NCI-H2196 treated with DMSO at 0.1 percent for 48 hours (cell line): ENCODE results near the gene TCHHL1.
"Not testable (repeated sequence)": the region's sequence is repeated elsewhere in the genome, so short reads cannot be mapped to it uniquely, and the experiment has no call there.

Experiments used
- DNase-seq: peaks from one replicate; lab custom pipeline; 2025; ENCODE audit not compliant: unreplicated experiment; lab: John Stamatoyannopoulos, UW

The TCHHL1 gene

DNA sequence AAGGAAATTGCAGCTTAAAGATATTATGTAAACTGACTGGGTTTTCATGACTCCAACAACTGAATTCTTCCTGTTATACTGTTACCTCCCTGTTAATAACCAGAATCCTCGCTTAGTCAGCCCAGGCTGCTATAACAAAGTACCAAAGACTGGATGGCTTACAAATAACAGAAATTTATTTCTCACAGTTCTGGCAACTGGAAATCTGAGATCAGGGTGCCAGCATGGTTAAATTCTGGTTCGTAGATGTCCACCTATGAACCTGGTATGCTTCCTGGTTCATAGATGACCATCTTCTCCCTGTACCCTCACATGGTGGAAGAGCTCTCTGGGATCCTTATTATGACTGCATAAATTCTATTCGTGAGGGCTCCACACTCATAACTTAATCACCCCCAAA lies 8.1 kb upstream of the TCHHL1 start:
- no peak for DNase-seq

GRCh38 chr1:152086760-152087159 lies 2.1 kb downstream of the TCHHL1 start:
- no peak for DNase-seq

- DNase-seq = no peak
Measured at GRCh38 chr1:152084853-152085252, 4.0 kb downstream of the TCHHL1 start.

- DNase-seq = not testable (repeated sequence)
Measured at GRCh38 chr1:152081026-152081425, 7.8 kb downstream of the TCHHL1 start.

DNA sequence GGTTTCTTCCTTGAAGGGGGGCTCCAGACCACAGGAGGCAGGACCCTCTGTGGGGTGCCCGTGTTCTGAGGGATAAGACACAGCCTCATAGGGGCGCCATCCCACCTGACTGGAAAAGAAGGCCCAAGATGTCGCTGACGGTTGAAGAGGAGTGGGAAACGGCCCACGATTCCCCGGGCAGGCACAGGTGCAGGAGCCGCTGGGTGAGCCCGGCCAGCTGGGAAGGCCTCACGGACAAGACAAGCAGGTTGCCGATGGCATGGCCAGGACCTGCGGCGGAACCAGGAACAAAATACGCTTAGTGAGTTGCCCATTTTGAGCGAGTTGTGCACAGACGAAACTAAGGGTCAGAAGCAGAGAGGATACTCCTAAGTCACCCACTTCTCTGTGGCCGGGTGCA lies 8.4 kb downstream of the TCHHL1 start:
- DNase-seq = not testable (repeated sequence)

- no peak for DNase-seq
Measured at GRCh38 chr1:152078831-152079441, 9.9 kb downstream of the TCHHL1 start.

- no peak for DNase-seq
Measured at GRCh38 chr1:152072311-152072710, 16.6 kb downstream of the TCHHL1 start.

GRCh38 chr1:152071123-152071522 lies 17.7 kb downstream of the TCHHL1 start:
- no peak for DNase-seq

DNA sequence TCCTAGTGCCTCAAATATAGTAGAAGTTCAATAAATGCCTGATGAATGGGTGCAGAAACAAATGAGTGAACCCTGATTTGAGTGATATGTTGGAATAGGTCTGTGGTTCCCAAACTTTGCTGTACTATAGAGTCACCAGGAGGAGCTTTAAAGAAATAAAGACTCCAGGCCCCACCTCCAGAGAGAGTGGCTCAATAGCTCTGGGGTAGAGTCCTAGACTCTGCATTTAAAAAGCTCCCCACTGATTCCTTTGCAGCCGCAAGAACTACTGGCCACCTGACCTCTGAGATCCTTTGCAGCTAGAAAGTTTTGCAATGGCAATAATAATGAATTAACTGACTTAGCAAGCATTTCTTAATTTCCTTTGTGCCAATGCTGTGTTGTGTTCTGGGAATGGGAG lies 20.9 kb downstream of the TCHHL1 start:
- DNase-seq = no peak

DNA sequence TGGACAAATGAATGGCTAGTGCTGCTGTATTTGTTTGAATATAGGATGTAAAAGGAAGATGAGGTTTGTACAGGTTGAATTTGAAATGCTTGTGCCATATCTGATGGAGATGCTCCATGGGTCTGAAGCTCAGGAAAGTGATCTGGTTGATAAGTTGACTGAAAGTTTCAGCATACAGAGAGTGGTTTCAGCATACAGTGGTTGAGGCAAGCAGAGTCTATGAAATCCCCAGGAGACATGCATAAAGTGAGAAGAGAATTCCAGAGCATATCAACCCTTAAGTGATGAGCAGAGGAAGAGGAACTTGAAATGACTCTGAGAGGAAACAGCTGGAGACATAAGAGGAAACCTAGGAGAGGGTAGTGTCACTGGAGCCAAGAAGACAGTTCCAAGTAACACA lies 21.7 kb downstream of the TCHHL1 start:
- no peak for DNase-seq

DNA sequence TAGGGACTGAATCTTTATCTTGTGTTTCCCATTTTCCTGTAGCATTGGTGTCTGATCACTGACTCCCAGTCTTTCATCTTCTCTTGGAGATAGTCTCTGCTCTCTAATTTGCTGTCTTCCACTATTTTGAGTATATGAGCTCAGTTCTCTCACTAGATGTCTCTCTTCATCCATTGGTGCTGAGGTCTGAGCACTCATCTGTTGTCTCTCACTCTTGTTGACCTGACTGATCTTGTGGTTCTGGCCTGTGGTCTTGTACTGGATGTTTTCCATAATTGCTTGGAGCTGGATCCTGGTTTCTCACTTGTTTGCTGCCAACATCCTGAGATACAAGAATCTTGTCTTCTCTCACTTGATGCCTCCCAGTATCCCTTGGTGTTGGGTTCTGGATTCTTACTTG lies 26.9 kb downstream of the TCHHL1 start:
- DNase-seq = no peak

GRCh38 chr1:152053375-152053774 lies 35.5 kb downstream of the TCHHL1 start:
- no peak for DNase-seq

DNA sequence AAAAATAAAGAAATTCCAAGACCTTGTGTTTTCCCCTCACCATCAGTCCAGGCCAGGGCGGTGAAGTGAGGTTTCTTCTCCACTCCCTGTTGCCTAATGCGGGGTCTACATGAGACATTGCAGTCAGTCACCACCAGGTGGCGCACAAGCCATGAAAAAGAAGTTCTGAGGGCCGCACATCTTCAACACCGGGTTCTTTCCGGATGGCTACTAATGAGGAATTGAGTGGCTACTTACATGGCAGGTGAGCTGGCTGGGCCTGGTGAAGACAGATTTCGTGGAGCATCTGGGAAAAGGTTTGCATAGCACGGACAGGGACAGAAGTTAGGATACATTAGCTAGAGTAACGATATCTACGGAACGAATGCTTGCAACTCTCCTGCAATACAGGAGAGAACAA lies 36.3 kb downstream of the TCHHL1 start:
- DNase-seq = peak; percentile 35

- no peak for DNase-seq
Measured at GRCh38 chr1:152050886-152051675, 37.8 kb downstream of the TCHHL1 start.

- DNase-seq = no peak
Measured at GRCh38 chr1:152049291-152050083, 39.4 kb downstream of the TCHHL1 start.

DNA sequence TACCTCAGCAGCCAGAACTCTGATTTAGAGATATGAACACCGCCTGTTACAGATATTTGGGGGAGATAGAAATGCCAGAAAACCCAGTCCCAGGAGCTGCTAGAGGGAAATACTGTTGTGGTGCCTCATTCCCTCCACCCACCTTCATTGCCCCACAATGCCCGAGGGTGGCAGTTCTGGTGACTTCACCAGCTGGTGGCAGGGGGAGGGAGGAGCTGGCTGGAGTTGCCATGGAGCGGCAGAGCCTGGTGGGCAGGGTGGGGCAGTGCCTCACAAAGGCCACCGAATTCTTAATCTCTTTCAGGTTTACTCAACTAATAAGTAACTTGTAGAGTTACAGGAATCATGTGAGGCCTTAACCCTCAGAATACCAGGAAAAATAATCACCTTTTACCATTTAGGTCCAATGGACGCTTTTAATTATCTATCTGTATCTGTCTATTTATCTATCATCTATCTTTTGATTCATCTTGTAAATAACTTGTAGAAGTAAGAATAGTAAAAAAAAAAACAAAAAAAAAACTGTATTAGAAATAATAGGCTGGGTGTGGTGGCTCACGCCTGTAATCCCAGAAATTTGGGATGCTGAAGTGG lies 40.4 kb downstream of the TCHHL1 start:
- no peak for DNase-seq

DNA sequence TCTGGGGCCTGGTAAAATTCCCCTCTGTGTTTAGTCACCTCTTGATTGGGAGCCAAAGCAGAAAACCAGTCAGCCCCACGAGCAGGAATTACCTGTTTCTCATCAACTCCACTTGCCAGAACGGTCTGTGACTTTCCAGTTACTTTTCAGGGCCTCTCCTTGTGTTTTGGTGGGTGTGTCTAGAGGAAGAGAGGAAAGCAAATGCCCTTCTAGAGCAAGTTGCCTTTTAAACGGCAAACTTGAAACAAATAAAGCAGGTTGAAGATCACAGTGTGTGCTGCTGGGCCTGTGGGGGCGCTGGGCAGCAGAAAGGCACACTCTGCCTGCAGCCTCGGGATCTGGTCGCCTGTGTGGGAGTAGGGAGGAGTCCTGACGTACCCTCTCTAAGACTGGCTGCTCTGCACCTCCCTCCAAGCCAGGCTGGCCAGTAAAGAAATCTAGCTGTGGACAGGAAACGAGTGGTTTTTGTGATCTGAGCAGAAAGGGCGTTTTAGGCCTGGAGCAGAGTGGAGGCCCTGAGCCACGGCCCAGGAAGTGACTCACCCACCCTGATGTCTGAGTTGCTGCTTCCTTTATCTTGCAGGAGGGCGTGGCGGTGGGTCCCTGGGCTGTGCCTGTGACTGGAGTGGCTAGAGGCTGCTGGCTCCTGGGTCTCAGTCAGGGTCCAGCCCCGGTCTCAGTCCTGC lies 41.0 kb downstream of the TCHHL1 start:
- DNase-seq = peak; percentile 7

DNA sequence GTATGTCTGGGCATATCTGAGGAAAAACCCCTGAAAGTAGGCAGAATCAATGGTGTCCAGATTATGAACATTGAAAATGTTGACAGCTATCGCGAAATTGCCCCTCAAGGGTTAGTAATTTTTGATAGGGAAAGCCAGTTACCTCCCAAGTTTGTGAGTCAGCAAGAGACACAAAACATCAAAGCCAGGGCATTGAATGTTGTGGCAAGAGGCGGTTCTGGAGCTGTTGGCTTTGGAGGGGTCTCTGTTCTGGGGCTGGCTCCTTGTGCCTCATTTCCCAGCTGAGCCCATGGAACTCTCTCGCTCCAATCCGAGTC lies 41.5 kb downstream of the TCHHL1 start:
- no peak for DNase-seq

GRCh38 chr1:152044386-152044785 lies 44.5 kb downstream of the TCHHL1 start:
- DNase-seq = no peak

GRCh38 chr1:152043870-152044269 lies 45.0 kb downstream of the TCHHL1 start:
- no peak for DNase-seq

GRCh38 chr1:152042030-152042429 lies 46.8 kb downstream of the TCHHL1 start:
- no peak for DNase-seq
